Activated CD8-positive, alpha-beta memory T cell treated with anti-CD3 and anti-CD28 coated beads for 48 hours (primary cell): ENCODE results near the gene KCNIP4.
"Not testable (repeated sequence)": the region's sequence is repeated elsewhere in the genome, so short reads cannot be mapped to it uniquely, and the experiment has no call there.

Experiments
- DNase-seq, 3 experiments: peaks; one replicate each; pipeline ENCODE4 v3.0.0-alpha.2; 2020; ENCODE audit warnings: low read depth in 2 of 3, low spot score in 2 of 3

The KCNIP4 gene

DNA sequence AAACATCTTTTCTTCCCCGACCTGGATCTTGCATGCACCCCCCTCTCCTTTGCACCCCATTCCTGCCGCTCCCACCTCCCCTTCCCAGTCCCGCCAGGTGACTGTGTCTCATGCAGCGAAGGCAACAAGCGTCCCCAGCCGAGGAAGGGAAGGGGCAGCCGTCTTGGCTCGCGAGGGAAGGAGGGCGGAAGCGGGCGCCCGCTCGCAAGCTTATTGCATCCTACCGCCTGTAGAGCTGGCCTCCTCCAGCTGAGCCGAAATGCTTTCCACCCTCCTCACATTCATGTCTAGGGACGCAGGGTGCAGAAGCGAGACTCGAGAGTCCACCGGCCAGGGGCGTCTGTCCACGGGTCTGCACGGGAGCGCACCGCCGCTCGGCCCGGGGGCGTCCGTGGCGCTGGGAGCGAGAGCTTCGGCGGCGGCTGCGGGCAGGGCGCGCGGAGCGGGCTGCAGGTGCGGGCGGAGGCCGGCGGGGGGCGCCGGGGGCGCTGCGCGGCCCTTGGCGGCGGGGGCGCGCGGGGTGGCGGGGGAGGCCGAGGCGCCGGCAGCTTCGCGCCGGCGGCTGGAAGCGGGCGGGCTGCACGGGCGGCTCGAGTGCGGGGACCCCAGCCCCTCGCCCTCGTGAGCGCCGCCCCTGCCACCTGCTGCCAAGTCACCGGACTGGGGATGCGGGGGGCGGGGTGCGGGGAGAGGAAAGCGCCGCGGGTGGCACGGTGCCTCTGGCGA is at the start of gene KCNIP4:
KCNIP4 (minus strand) TSS at position 426 of the 726 bp plus-strand sequence.
- DNase-seq: no peak

DNA sequence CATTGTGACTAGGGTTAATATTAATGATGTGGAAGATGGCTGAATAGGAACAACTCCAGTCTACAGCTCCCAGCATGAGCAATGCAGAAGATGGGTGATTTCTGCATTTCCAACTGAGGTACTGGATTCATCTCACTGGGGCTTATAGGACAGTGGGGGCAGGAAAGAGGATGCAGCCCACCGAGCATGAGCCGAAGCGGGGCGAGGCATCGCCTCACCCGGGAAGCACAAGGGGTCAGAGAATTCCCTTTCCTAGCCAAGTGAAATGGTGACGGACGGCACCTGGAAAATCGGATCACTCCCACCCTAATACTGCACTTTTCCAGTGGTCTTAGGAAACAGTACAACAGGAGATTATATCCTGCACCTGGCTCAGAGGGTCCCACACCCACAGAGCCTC is 48.0 kb upstream of the KCNIP4 start:
- not testable (repeated sequence) for DNase-seq

DNA sequence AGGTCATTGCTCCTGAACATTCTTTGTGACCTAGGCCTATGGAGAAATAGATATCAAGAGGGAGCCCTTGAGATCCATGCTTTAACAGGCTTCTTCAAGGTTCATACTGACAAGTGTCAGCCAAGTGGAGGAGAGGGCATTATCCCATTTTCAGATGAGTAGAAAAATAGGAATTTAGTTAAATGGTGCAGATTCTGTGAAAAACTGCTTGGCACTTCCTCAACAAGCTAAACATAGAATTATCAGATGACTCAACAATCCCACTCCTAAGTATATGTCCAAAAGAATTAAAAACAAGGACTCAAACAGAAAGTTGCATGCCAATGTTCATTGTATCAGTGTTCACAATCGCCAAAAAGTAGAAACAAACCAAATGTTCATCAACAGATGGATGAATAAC is 43.8 kb upstream of the KCNIP4 start:
- DNase-seq: no peak

DNA sequence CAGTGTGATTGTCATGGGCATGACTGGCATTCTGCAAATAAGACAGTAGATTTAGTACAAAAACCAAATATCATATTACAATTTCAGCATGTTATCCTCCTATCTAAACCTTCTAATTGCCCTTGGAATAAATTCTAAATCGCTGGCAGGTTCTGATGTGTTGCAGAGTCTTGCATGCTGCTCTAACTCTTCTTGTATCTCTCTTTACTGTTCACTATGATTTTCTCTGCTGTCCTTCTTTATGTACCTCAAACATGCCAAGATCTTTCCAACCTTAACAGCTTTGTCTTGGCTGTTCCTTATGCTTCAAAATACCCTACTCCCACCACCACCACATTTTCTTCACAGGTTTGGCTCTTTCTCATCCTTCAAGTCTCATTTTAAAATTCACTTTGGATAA is 43.0 kb upstream of the KCNIP4 start:
- no peak for DNase-seq

DNA sequence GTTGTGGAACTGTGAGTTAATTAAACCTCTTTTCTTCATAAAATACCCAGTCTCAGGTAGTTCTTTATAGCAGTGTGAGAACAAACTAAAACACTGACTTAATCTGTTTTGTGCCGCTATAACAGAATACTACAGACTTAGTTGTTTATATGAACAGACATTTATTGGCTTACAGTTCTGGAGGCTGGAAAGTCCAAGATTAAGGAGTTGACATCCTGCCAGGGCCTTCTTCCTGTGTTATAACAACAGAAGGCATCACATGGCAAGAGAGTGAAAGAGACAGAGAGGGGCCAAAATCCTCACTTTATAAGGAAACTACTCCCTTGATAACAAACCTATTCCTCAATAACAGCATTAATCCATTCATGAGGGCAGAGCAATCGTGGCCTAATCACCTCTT is 42.5 kb upstream of the KCNIP4 start:
- no peak for DNase-seq

DNA sequence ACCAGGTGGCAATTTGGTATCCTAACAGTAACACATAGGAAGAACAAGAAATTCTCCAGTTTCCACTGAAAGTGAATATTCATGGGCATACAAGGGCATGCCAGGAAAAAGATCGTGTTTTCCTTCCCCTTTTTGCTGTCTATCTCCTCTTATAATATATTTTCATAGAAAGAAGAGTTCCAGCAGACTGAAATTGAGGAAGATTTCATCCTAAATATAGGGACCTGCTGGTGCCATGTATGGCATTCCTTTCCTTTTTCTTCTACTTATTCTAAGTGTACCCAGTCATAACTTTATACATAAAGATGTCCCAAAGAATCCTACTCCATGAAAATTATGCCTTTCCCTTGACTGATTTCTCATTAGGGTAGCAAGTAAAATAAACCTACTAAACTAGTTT is 40.8 kb upstream of the KCNIP4 start:
- DNase-seq: no peak

DNA sequence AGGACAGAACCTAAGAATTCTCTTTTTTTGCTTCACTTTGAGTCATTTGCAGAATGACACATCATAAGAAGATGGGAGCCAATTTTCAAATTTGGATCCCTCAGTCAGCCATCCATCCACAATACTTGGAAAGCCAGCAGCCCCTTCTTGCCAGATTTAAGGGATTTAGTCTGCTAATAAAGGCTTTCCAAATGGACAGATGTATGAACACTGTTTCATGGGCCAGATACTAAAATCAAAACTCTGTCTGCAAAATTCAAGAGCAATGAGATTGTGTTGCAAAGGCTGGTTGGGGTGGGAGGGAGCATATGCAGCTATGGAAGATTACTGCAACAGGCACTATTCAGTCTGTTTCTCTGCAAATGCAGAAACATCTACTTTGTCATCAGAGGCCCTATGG is 37.7 kb upstream of the KCNIP4 start:
- no peak for DNase-seq

DNA sequence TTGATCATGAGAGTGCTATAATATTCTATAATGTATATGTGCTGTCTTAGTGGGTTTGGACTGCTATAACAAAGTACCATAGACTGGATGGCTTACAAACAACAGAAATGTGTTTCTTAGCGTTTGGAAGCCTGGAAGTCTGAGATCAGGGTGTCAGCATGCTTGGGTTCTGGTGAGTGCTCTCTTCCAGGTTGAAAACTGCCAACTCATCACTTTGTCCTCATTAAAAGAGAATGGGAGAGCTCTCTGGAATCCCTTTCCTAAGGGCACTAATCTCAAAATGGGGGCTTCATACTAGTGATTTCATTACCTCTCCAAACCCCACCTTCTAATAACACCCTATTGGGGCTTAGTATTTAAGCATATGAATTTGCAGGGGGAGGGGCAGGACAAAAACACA is 33.5 kb upstream of the KCNIP4 start:
- DNase-seq: no peak

DNA sequence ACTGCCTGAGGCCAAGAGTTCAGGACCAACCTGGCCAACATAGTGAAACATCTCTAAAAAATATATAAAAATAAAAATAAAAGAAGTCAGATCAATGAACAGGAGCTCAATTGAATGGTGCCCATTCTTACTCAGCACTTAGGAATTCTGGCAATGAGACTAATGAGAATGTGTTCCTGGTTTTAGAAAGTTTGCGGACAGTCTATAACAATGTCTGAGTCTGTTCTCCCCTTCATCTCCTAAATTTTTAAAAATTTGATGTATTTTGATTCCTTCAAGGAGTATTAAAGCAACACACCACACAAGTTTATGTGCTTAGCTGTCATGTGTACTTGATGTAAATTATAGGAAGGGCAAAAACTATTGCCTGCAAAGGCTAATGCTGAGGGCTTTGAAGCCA is 30.6 kb upstream of the KCNIP4 start:
- no peak for DNase-seq

DNA sequence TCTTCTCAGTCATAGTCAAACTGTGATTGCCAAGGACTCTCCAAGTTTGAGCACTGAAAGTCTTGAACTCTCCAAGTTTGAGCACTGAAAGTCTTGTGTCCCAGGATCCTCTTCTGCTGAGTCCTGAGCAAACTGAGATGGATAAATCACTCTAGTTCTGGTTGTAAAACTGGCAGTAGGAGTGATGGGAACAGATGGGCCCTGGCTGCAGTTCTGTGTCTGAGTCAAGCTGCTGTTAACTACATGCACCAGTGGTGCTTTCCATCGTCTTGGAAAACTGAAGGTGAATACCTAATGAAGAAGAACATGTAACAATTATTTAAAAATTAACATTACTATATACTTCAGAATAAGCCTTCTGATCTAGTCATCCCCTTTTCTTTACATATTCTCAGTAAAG is 27.6 kb upstream of the KCNIP4 start:
- DNase-seq: no peak

DNA sequence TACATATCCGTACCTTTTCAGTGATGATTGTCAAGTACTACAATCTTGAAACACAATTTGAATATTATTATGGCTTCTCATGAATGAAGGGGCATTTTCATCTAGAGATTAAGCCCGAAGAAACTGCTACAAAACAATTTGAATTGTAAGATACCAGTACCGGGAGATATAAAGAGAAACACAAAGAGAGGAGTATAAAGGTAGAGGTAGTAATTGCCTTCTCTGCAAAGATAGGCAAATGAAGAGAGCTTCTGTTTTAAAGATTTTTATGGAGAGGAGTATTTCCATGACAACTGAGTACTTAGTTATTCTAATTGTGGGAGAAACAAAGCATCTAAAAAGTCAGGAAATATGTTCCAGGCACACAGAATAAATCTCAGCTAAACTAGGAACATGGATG is 25.3 kb upstream of the KCNIP4 start:
- no peak for DNase-seq

DNA sequence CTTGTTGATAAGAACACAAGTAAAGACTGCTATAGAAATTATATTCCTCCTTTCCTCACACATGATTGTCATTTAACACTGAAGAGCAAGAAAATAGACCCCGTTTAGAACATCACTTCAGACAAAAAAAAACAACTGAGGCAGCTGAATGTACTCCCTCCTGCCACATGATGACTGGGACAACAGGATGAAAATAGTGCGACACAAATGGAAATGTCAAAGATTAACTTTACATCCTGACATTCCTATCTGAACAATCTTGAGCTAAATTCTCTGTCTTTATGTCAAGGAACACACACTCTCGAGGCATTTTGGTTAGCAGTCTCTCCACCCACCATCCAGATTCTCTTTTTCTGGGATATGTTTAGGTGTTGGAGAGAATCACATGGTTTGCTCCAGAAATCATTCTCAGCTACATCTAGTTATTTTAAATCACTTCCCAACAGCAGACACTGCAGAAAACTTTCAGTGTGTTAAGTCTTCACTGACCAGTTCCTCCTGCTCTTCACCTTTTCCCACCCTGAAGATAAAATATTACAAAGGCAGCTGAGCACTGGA is 16.3 kb upstream of the KCNIP4 start:
- DNase-seq: no peak

DNA sequence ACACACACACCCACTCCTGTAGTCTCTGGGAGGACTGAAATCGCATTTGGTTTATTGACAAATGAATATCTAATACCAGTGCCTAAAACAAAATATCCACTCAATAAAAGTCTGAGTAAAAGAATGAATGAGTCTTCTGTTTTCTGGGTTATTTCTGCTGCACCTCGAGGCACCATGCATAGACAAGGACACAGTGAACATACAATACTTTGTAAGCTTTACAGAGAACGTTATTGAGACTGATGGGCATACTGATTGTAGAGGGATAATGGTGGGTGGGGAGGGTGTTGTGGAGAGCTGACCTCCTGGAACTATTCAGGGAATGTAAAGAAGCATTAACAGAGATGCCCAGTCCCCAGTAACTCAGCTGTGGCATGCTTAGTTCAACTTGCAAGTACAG is 14.1 kb upstream of the KCNIP4 start:
- DNase-seq: no peak

DNA sequence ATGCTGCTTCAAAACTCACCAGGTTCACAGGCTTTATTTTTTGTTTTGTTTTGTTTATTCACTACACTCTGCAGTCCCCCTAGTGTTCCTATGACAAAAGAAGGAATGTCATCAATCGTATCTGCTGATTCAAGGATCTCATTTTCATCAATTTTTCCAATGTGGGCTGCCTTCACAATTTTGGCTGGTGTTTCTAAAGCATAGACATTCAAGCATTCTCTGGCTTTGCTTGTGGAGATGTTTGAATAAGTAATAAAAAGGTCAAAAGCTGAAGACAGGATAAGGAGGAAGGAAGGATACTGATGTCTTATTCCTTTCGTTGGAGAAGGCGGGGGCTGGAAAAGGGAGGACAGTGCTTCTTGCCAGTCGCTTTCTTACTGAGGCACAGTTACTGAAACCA is 12.2 kb upstream of the KCNIP4 start:
- DNase-seq: no peak

DNA sequence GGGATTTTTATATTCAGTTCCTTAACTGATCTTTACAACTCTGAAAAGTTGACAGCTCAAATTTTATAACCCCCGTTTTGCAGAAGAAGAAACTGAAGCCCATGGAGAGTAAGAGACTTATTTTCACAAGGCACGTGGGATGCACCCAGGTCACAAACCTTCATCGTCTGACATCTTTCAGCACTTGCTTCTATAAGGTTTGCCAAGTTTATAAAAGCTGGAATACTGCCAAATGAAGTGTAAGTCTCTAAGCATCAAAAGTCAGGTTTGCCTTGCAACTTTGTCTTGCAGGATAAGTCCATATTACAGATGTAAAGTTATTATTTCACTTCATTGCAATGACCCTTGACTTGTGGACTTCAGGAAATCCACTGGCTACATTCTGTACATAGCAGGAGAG is 6.3 kb upstream of the KCNIP4 start:
- no peak for DNase-seq

DNA sequence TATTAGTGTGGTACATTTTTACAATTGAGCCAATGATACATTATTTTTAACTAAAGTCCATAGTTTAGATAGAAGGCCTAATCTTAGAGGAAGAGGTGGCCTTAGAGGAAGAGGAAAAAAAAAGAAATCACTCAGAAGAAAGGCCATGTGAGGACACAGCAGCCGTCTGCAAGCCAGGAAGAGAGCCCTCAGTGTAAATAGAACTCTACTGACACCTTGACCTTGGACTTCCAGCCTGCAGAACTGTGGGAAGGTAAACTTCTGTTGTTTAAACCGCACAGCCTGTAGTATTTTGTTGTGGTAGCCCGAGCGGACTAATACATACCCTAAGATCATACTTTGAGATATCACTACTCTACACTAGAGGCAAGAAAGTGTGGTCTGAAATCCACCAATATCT is 5.1 kb upstream of the KCNIP4 start:
- DNase-seq: no peak

DNA sequence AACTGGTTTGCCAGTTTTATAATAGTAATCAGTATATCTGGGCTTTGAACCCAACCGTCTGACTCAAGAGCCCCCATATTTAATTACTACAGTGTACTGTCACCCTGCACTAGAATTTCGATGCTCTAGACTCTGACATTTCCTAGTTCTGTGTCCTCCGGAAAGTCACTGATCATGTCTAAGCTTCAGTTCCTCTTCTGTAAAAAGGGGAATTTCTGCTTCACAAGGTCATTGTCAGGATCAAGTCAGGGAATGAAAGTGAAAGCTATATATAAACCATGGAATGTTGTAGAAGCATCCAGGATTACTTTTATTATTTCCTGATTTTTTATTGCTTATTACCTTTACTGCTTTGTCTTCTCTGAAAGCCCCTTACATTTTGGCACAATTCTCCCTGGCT is 4.0 kb upstream of the KCNIP4 start:
- no peak for DNase-seq

DNA sequence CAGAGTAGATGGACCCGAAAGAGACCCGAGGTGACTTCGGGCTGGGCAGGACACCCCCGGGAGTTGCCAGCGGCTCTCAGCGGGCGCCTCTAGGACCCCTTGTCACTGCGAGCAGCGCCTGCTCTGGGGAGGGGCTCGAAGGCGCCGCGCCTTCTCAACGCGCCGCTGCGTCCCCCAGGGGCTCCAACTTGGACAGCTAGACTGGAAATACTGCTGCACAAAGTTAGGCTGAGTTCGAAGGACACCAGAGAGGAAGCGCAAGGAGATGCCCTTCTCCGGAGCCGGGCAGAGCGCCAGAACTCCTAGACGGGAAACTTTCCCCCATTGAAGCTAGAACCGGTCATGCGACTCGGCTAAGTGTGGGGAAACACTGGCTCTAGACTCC is 493 bp upstream of the KCNIP4 start:
- DNase-seq: no peak

DNA sequence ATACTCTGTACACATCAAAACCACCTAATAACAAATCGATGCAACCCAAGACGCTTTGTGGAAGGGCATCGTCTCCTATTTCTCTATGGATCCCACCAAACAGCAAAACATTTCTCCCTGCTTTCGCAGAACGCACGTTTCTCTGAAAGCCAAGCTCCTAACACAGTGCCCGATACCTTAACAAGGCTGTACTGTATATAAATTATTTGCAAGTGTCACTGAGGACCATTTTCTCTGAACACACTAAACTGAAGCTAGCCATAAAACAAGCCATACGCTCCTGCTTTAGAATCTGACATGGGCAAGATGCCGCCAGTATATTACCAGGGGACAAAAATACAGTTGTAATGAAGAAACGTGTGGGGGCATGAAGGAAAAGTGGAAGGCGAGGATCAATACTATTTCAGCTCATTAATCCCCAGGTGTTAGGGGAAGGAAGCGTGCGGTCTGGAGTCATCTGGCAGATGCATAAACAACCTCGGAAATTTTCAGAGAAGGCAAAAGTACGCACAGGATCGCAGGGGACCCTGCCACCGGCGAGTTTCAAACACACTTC is 703 bp downstream of the KCNIP4 start:
- no peak for DNase-seq

DNA sequence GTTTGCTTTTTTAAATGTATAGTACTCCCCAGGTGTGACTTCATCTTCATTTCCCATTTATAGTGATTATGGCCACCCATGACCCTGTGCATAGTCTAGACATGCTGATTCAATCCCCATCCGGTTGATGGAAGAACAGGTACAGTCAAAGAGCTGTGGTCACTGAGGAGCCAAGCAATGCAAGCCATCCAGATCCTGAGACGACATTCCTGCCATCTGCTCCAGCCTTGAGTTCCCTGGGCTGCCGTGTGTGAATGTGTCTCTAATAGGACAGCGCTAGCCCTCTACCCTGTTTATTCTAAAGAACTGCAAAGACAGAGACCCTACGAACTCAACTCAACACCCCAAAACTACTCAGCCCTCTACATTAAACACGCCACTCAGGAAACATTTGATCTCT is 1.7 kb downstream of the KCNIP4 start:
- no peak for DNase-seq

DNA sequence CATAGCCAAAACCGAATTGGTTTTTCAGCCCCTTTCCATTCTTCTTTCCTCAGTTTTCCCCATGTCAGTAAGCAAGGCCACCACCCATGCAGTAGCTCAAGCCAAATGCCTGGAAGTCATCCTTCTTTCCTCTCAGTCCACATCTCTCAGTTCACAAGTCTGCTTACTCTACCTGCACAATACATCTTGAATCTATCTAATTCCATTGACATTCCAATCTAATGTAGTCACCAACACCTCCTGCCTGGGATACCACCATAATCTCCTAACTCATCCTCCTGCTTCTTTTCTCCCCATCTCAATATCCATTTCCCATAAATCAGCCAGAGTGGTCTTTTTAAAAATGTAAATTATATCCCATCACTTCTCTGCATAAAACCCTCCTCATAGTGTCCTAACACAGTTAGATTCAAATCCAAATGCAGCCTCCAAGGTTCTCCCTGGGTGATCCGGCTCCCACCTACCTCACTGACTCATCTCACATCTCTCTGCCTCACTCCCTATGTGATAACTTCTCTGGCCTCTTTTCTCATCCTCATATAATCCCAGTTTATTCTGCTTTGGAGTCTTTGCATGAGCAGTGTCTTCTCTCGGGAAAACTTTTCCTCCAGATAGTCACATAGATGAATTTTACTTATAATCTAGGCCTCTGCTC is 26.9 kb downstream of the KCNIP4 start:
- no peak for DNase-seq

DNA sequence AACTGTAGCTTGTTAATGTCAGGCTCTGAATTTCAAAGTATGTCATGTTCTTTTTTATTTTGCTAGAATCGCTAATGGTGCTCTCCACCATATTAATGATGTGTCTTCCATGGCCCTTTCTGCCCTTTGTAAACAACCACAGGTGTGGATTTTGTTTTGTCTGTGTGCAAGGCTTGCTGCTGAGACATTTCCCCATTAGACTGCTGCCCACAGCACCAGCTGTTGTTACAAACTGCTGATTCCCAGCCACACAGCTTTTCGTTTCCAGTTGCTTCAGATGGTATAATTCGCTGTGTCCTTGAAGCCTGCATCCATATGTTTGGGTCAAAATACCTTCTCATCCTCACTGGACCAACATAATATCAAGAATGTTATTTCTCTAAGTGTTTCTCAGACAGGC is 32.8 kb downstream of the KCNIP4 start:
- DNase-seq: no peak

DNA sequence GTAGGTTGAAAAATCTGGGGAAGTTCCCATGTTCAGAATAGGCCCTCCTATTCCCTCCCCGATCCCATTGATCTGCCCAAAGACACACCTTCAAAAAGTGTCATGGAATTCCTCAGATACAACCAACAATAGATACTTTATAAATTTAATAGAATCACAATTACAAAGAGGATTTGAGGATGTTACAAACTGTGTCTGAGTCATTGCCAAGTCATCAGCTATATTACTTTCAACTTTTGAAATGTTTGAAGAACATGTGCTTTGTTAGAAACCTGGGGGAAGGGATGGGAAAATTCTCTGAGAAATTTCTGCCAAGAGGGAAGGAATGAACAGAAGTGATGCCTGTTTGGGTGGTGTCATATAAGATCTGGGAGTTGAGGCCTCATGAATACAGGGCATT is 46.7 kb downstream of the KCNIP4 start:
- no peak for DNase-seq
